Hepatocyte (in vitro differentiated cells): ENCODE measurements around the gene UBE2E2.

ENCODE experiments used
- CTCF ChIP-seq: fragments of 200-600 bp; sonication (generic); IDR thresholded peaks from 2 replicates; pipeline ENCODE4 v1.5.1; 2016; ENCODE audit warnings: antibody characterized with exemption, mild to moderate bottlenecking; ENCODE audit not compliant: poor library complexity
- EZH2phosphoT487 ChIP-seq: fragments of 200-600 bp; sonication (generic); IDR thresholded peaks from one replicate; pipeline ENCODE4 v1.6.1; 2018; ENCODE audit warnings: antibody characterized with exemption, mild to moderate bottlenecking, low read depth, moderate library complexity; ENCODE audit not compliant: unreplicated experiment, severe bottlenecking

DNA sequence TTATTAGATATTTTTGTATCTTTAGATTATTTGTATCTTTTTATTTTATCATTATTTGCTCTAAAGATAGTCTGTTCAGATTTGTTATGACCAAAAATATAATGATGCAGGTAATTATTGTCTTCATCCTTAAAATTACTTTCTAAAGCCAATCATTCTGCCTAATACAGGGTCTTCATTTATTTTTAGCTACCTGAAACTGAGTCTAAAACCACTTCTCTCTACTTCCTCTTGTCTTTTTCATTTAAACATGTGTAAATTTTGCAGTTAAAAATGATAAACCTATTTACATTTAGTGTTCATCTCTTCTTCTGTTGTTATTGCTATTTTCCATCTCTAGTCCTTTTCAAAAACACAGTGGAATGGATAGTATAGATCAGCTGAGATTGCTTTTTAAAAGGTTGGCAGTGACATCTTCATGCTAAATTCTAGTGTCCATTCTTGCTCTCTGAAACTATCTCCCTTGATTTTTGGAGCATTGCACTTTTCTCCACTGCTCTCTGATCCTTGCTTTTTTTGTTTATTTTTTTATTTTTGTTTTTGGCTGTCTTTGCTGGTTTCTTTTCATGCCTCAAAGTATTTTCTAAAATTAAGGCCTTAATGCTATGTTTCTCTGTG, 91.8 kb downstream of the UBE2E2 start:
- no peak for TF ChIP-seq CTCF
- TF ChIP-seq EZH2phosphoT487: no peak
